ENCODE measurements around the gene SUCLG2. TPM values are rescaled to one million over a fixed set of nuclear protein-coding genes. Genes with fewer than 3 reads are reported as not detected.

Gene SUCLG2
- total and polyA plus RNA-seq, 2 experiments from 2014 or later, result 49.9 TPM

DNA sequence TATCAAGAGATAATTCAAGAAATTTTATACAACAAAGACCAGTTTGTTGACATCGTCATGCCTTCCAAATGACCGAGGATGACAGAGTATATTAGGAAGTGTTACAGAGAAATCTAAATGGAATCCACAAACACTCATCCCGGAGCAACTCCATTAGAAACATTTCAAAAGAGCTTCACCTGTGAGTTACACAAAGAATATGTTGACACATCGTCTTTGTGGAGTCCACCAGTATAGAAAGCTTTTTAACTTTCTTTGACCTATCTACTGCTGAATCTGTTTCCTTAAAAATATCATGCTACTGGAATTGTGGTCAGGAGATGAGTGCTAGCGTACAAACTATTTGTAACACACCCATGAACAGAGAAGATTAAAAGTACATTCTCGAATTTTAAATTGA lies 130.4 kb downstream of the SUCLG2 start:
- 12 to 15% methylated on average over 6 of the region's 6 CpGs for WGBS, 2 experiments (ENCODE audit: low coverage in 1 of 2, low lambda C conversion rate in 2 of 2, missing lambda C conversion rate in 2 of 2)
- Histone ChIP-seq H3K27ac (peak overlapping the region; percentile 40), H3K4me1 (ENCODE audit: insufficient read depth) (peaks cover 36% of the 10 kb centered on the region), H4K20me1 (ENCODE audit: insufficient read depth) (no peaks in the 10 kb centered on the region), H3K4me2 (ENCODE audit: unreplicated experiment) (peak overlapping the region; percentile 46), H3K36me3 (ENCODE audit: low read depth) (no peaks in the 10 kb centered on the region), H3K9me3 (ENCODE audit: low read depth) (no peaks in the 10 kb centered on the region), H3K4me3 (no peak overlapping the region), H3F3A (ENCODE audit: insufficient read depth) (peaks cover 42% of the 10 kb centered on the region), H2AFZ (no peak overlapping the region), H3K79me2 (ENCODE audit: insufficient read depth) (no peaks in the 10 kb centered on the region; the same call in 1 of the 2 replicates), H3K27me3 (replicated peaks; ENCODE audit: insufficient read depth) (no peaks in the 10 kb centered on the region), H3K9me2 (ENCODE audit: insufficient read depth) (no peaks in the 10 kb centered on the region), H3K9ac (no peak overlapping the region)
- DNase-seq, result peak; percentile 75
- TF ChIP-seq EZH2 (IDR thresholded peaks at IDR 0.05; ENCODE audit: insufficient read depth, poor library complexity, severe bottlenecking) (no peak), EZH2phosphoT487 (IDR thresholded peaks at IDR 0.05; ENCODE audit: insufficient read depth, low read depth) (peak; percentile 93)
- in situ Hi-C loops (cut with MboI), result no loop called here

DNA sequence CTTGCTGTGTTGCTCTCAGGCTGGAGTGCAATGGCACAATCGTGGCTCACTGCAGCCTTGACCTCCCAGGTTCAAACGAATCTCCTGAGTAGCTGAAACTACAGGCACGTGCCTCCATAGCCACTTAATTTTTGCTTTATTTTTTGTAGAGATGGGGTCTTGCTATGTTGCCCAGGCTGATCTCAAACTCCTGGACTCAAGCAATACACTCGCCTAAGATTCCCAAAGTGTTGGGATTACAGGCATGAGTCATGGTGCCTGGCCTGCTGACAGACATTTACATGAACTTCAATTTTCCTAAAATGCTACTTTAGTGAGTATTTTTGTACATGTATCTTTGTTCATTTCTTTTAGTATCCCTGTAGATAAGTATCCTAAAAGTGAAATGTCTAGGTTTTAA lies 132.3 kb downstream of the SUCLG2 start:
- Histone ChIP-seq H3K4me2 (ENCODE audit: unreplicated experiment) (no peak overlapping the region), H2AFZ (no peak overlapping the region), H3K9me2 (ENCODE audit: insufficient read depth) (no peaks in the 10 kb centered on the region), H3K27ac (no peak overlapping the region), H3K36me3 (ENCODE audit: low read depth) (0 out of 2 replicates have a peak, but pooled peaks cover 6% of the 10 kb centered on the region), H3K27me3 (replicated peaks; ENCODE audit: insufficient read depth) (no peaks in the 10 kb centered on the region), H4K20me1 (ENCODE audit: insufficient read depth) (no peaks in the 10 kb centered on the region), H3K4me3 (no peak overlapping the region), H3F3A (ENCODE audit: insufficient read depth) (peaks cover 40% of the 10 kb centered on the region), H3K4me1 (ENCODE audit: insufficient read depth) (peaks cover 34% of the 10 kb centered on the region), H3K9me3 (ENCODE audit: low read depth) (no peaks in the 10 kb centered on the region), H3K79me2 (ENCODE audit: insufficient read depth) (no peaks in the 10 kb centered on the region), H3K9ac (no peak overlapping the region)
- in situ Hi-C loops (cut with MboI), result no loop called here
- TF ChIP-seq EZH2 (IDR thresholded peaks at IDR 0.05; ENCODE audit: insufficient read depth, poor library complexity, severe bottlenecking) (no peak), EZH2phosphoT487 (IDR thresholded peaks at IDR 0.05; ENCODE audit: insufficient read depth, low read depth) (no peak)
- no peak for DNase-seq
- 96% methylated on average over 4 of the region's 4 CpGs for WGBS, 2 experiments (ENCODE audit: low coverage in 1 of 2, low lambda C conversion rate in 2 of 2, missing lambda C conversion rate in 2 of 2)

DNA sequence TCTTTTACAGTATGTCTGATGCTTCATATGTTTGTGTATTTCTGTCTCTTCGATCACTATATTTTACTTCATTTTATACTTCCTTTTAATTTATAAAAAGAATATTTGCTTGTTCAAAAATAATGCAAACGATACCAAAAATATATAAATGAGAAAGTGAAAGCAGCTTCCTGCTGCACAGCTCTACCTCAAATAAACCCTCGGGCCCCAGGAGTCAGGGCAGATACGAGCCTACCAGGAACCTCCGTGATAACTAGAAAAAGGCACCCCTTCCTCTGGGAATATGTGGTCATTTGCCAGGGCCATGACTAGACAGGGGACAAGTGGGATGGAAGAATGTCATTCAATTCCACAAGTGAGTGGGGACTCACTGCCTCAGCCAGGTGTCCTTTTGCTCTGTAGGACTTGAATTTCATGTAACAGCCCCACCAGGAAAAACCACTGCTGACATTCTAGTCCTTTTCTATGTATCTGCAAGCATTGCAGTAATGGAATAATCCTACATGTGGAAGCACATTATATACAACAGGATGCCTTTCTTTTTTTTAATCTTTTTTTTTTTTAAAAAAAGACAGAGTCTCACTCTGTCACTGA lies 133.3 kb downstream of the SUCLG2 start:
- no peak for DNase-seq
- no peak for TF ChIP-seq EZH2phosphoT487 (IDR thresholded peaks at IDR 0.05; ENCODE audit: insufficient read depth, low read depth)
- TF ChIP-seq EZH2 (IDR thresholded peaks at IDR 0.05; ENCODE audit: insufficient read depth, poor library complexity, severe bottlenecking), result no peak
- peaks cover 28% of the 10 kb centered on the region for H3K4me1 ChIP-seq (ENCODE audit: insufficient read depth)
- no peaks in the 10 kb centered on the region for H3K9me3 ChIP-seq (ENCODE audit: low read depth)
- H3K4me2 ChIP-seq (ENCODE audit: unreplicated experiment), result no peak overlapping the region
- H3F3A ChIP-seq (ENCODE audit: insufficient read depth), result peaks cover 31% of the 10 kb centered on the region
- no peak overlapping the region for H3K9ac ChIP-seq
- 96 to 99% methylated on average over 5 of the region's 5 CpGs for WGBS, 2 experiments (ENCODE audit: low coverage in 1 of 2, low lambda C conversion rate in 2 of 2, missing lambda C conversion rate in 2 of 2)
- H4K20me1 ChIP-seq (ENCODE audit: insufficient read depth), result no peaks in the 10 kb centered on the region
- no peaks in the 10 kb centered on the region for H3K79me2 ChIP-seq (ENCODE audit: insufficient read depth)
- no peaks in the 10 kb centered on the region for H3K27me3 ChIP-seq (replicated peaks; ENCODE audit: insufficient read depth)
- in situ Hi-C loops (cut with MboI), result no loop called here
- no peak overlapping the region for H2AFZ ChIP-seq
- 0 out of 2 replicates have a peak, but pooled peaks cover 6% of the 10 kb centered on the region for H3K36me3 ChIP-seq (ENCODE audit: low read depth)
- no peaks in the 10 kb centered on the region for H3K9me2 ChIP-seq (ENCODE audit: insufficient read depth)
- no peak overlapping the region for H3K27ac ChIP-seq
- no peak overlapping the region for H3K4me3 ChIP-seq

DNA sequence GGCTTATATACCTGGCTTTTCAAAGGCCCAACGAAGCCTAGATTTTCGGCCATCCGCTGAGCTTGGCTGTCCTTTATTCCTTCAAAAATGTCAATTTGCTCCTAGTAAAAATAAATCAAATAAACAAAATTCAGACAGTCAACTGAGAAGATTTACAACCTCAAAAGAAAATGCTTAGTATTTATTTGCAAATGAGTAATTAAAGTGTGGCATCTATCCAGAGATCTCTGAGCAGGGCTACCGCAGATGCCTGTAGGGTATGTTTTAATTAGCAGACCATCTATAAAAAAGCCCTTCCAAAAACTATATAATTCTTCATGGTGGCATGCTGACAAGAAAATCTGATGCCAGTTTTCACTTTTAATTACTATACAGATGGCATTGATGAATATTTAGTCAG lies 136.2 kb downstream of the SUCLG2 start:
- H3K4me2 ChIP-seq (ENCODE audit: unreplicated experiment), result no peak overlapping the region
- 84% methylated on average over 4 of the region's 4 CpGs for WGBS, 2 experiments (ENCODE audit: low coverage in 1 of 2, low lambda C conversion rate in 2 of 2, missing lambda C conversion rate in 2 of 2)

More for the DNA sequence above, 136.2 kb downstream of the SUCLG2 start:
- no peak for DNase-seq
- no peaks in the 10 kb centered on the region for H3K27me3 ChIP-seq (replicated peaks; ENCODE audit: insufficient read depth)
- no peaks in the 10 kb centered on the region for H3K79me2 ChIP-seq (ENCODE audit: insufficient read depth)
- H3K9ac ChIP-seq, result no peak overlapping the region
- H3K4me1 ChIP-seq (ENCODE audit: insufficient read depth), result 0 out of 2 replicates have a peak, but pooled peaks cover under 1% of the 10 kb centered on the region
- H3K27ac ChIP-seq, result no peak overlapping the region
- H3K4me3 ChIP-seq, result no peak overlapping the region
- TF ChIP-seq EZH2phosphoT487 (IDR thresholded peaks at IDR 0.05; ENCODE audit: insufficient read depth, low read depth) (no peak), EZH2 (IDR thresholded peaks at IDR 0.05; ENCODE audit: insufficient read depth, poor library complexity, severe bottlenecking) (no peak)
- no peaks in the 10 kb centered on the region for H3K9me2 ChIP-seq (ENCODE audit: insufficient read depth)
- H4K20me1 ChIP-seq (ENCODE audit: insufficient read depth), result no peaks in the 10 kb centered on the region
- in situ Hi-C loops (cut with MboI), result no loop called here
- H3F3A ChIP-seq (ENCODE audit: insufficient read depth), result peaks cover 2% of the 10 kb centered on the region
- H3K9me3 ChIP-seq (ENCODE audit: low read depth), result no peaks in the 10 kb centered on the region
- no peak overlapping the region for H2AFZ ChIP-seq
- H3K36me3 ChIP-seq (ENCODE audit: low read depth), result 0 out of 2 replicates have a peak, but pooled peaks cover 6% of the 10 kb centered on the region
